ENCODE measurements around the gene OTUD1. TPM values are rescaled to one million over a fixed set of nuclear protein-coding genes. Genes with fewer than 3 reads are reported as not detected.

Gene OTUD1
- total and polyA plus RNA-seq, 3 donors from 2014 or later = 15.9 to 19.0 (median 17.8) TPM

DNA sequence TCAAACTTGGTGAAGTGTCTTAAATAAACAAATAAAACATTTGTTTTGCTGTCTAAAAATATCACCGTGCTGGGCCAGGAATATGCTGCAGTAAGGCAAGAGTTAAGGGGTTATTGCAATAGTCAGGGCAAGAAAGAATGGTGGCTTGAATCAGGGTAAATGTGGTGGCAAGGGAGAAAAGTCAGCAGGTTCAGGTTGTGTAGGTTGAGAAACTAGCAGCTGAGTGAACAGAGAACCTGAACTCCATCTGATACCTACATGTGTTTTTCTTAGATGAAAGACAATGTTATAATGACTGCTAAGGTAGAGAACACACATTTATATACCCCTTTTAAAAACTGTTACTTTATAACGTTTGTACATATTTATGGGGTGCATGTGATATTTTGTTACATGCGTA lies 28.7 kb downstream of the OTUD1 start:
- intact Hi-C loops (cut with DNase I; ENCODE audit: low total_unique reads) = no loop called here
- no peaks in the 10 kb centered on the region for H3K9me3 ChIP-seq
- WGBS, 2 donors = 84 to 85% methylated on average over 3 of the region's 3 CpGs
- no peak overlapping the region for H3K27ac ChIP-seq
- no peaks in the 10 kb centered on the region for H3K4me1 ChIP-seq
- H3K36me3 ChIP-seq (ENCODE audit: low read depth, missing control alignments) = no peaks in the 10 kb centered on the region
- TF ChIP-seq CTCF (IDR thresholded peaks at IDR 0.05) = no peak
- no peak for TF ChIP-seq POLR2A (IDR thresholded peaks at IDR 0.05)
- H3K4me3 ChIP-seq = no peak overlapping the region
- H3K27me3 ChIP-seq = no peaks in the 10 kb centered on the region
- DNase-seq = no peak

DNA sequence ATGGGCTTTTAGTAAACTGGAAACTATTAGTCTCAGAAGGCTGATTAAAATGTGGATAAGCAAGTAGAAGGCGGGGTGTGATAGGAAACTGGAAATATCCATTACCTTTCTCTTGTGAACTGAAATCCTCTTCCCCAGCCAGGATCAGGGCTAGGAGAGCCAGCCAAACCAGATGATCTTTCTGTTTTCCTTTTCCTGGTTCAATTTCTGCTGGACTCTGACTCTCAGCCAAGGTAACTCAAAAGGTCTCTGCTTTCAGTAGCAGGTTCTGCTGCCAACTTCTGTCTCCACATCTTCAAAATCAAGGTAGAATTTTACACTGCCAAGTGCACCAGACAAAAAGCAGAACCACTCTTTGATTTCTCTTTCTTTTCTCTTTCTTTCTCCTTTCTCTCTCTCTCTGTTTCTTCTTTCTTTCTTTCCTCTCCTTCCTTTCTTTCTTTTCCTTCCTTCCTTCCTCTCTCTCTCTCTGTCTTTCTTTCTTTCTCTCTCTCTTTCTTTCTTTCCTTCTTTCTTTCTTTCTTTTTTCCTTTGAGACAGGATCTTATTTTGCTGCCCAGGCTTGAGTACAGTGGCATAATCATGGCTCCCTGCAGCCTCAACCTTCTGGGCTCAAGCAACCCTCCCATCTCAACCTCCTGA lies 30.8 kb downstream of the OTUD1 start:
- H3K4me1 ChIP-seq = no peaks in the 10 kb centered on the region
- H3K27ac ChIP-seq = no peak overlapping the region
- no peaks in the 10 kb centered on the region for H3K9me3 ChIP-seq
- no peaks in the 10 kb centered on the region for H3K36me3 ChIP-seq (ENCODE audit: low read depth, missing control alignments)
- H3K27me3 ChIP-seq = no peaks in the 10 kb centered on the region
- no peak overlapping the region for H3K4me3 ChIP-seq
- intact Hi-C loops (cut with DNase I; ENCODE audit: low total_unique reads) = no loop called here
- 78 to 89% methylated on average over 1 of the region's 1 CpG for WGBS, 2 donors
- no peak for DNase-seq
- TF ChIP-seq CTCF (IDR thresholded peaks at IDR 0.05) (no peak), POLR2A (IDR thresholded peaks at IDR 0.05) (no peak)

DNA sequence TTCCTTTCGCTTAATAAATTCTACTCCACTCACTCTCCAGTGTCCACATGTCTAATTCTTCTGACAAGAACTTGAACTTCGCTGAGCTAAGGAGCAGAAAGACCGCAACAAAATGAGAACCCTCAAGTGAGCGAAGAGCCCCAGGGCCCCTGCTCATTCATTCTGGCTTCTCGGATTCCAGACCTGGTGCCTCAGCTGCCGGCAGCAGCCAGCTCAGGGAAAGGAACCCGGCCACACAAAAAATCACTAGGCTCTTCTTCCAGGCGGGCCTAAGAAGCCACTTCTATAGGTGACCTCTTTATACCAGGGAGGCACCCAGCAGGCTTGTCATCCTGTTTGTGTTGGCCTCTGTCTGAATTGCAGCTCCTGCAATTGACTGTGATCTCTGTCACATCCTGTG lies 33.3 kb downstream of the OTUD1 start:
- H3K4me1 ChIP-seq = no peaks in the 10 kb centered on the region
- H3K4me3 ChIP-seq = no peak overlapping the region
- no peaks in the 10 kb centered on the region for H3K36me3 ChIP-seq (ENCODE audit: low read depth, missing control alignments)
- H3K27ac ChIP-seq = no peak overlapping the region
- TF ChIP-seq CTCF (IDR thresholded peaks at IDR 0.05) = no peak
- no peak for TF ChIP-seq POLR2A (IDR thresholded peaks at IDR 0.05)
- no peak for DNase-seq
- intact Hi-C loops (cut with DNase I; ENCODE audit: low total_unique reads) = no loop called here
- 89 to 92% methylated on average over 8 of the region's 8 CpGs for WGBS, 2 donors
- H3K9me3 ChIP-seq = no peaks in the 10 kb centered on the region
- no peaks in the 10 kb centered on the region for H3K27me3 ChIP-seq

GRCh38 chr10:23474081-23474480 lies 35.2 kb downstream of the OTUD1 start:
- Histone ChIP-seq H3K36me3 (ENCODE audit: low read depth, missing control alignments) (no peaks in the 10 kb centered on the region), H3K4me1 (no peaks in the 10 kb centered on the region), H3K9me3 (no peaks in the 10 kb centered on the region), H3K27me3 (no peaks in the 10 kb centered on the region), H3K4me3 (no peak overlapping the region), H3K27ac (no peak overlapping the region)
- intact Hi-C loops (cut with DNase I; ENCODE audit: low total_unique reads) = no loop called here
- no peak for DNase-seq
- WGBS, 2 donors = 83 to 98% methylated on average over 2 of the region's 2 CpGs
- TF ChIP-seq POLR2A (IDR thresholded peaks at IDR 0.05) = no peak
- TF ChIP-seq CTCF (IDR thresholded peaks at IDR 0.05) = no peak

DNA sequence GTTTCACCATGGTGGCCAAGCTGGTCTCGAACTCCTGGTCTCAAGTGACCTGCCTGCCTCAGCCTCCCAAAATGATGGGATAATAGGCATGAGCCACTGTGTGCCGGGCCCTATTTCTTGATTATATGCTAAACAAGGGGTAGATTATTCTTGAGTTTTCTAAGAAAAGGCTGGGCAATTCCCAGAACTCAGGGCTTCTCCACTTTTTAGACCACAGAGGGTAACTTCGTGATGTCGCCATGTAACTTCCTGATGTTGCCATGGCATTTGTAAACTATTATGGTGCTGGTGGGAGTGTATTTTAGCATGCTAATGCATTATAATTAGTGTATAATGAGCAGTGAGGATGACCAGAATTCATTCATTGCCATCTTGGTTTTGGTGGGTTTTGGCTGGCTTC lies 35.8 kb downstream of the OTUD1 start:
- WGBS, 2 donors = 92 to 93% methylated on average over 4 of the region's 4 CpGs

More for the DNA sequence above, 35.8 kb downstream of the OTUD1 start:
- DNase-seq = no peak
- Histone ChIP-seq H3K27me3 (no peaks in the 10 kb centered on the region), H3K4me3 (no peak overlapping the region), H3K27ac (no peak overlapping the region), H3K36me3 (ENCODE audit: low read depth, missing control alignments) (no peaks in the 10 kb centered on the region), H3K9me3 (no peaks in the 10 kb centered on the region), H3K4me1 (no peaks in the 10 kb centered on the region)
- intact Hi-C loops (cut with DNase I; ENCODE audit: low total_unique reads) = no loop called here
- TF ChIP-seq POLR2A (IDR thresholded peaks at IDR 0.05) (no peak), CTCF (IDR thresholded peaks at IDR 0.05) (no peak)

Measured in testis (tissue), 3 donors.